WERI-Rb-1 (cell line): ENCODE measurements around the gene P3H4.

Source experiments
- DNase-seq: peaks from one replicate; pipeline ENCODE4 v3.0.0-alpha.2; 2020
- H3K27ac ChIP-seq: fragments of 250-450 bp; sonication (Bioruptor Pico); 2 replicates; pipeline ENCODE4 v1.5.1; 2020; ENCODE audit warnings: mild to moderate bottlenecking, moderate library complexity
- H3K27me3 ChIP-seq: fragments of 250-450 bp; sonication (Bioruptor Pico); 2 replicates; pipeline ENCODE4 v1.5.1; 2021; ENCODE audit warnings: mild to moderate bottlenecking, low read depth, moderate library complexity; ENCODE audit not compliant: insufficient read depth, severe bottlenecking
- H3K36me3 ChIP-seq: fragments of 250-450 bp; sonication (Bioruptor Pico); 2 replicates; pipeline ENCODE4 v1.5.1; 2020; ENCODE audit warnings: mild to moderate bottlenecking, moderate library complexity
- H3K4me3 ChIP-seq: 2 replicates; pipeline ENCODE4 v1.5.1; 2011; ENCODE audit warnings: low read depth, mild to moderate bottlenecking, control low read depth, low read length
- H3K9me3 ChIP-seq: fragments of 250-450 bp; sonication (Bioruptor Pico); 2 replicates; pipeline ENCODE4 v1.5.1; 2021; ENCODE audit warnings: mild to moderate bottlenecking, moderate library complexity; ENCODE audit not compliant: severe bottlenecking
- TF ChIP-seq, protein P1 (sequence below): IDR thresholded peaks from 2 replicates; pipeline ENCODE4 v1.5.1; 2011; ENCODE audit warnings: low read depth, mild to moderate bottlenecking, control low read depth, inconsistent platforms, low read length

The P3H4 gene

GRCh38 chr17:41771389-41772206 is 40.2 kb downstream of the P3H4 start:
- Histone ChIP-seq H3K4me3 (no peak overlapping the region), H3K27ac (no peak overlapping the region), H3K27me3 (no peaks in the 10 kb centered on the region), H3K9me3 (no peaks in the 10 kb centered on the region), H3K36me3 (peaks cover 58% of the 10 kb centered on the region)
- DNase-seq: no peak
- TF ChIP-seq, protein P1, sequence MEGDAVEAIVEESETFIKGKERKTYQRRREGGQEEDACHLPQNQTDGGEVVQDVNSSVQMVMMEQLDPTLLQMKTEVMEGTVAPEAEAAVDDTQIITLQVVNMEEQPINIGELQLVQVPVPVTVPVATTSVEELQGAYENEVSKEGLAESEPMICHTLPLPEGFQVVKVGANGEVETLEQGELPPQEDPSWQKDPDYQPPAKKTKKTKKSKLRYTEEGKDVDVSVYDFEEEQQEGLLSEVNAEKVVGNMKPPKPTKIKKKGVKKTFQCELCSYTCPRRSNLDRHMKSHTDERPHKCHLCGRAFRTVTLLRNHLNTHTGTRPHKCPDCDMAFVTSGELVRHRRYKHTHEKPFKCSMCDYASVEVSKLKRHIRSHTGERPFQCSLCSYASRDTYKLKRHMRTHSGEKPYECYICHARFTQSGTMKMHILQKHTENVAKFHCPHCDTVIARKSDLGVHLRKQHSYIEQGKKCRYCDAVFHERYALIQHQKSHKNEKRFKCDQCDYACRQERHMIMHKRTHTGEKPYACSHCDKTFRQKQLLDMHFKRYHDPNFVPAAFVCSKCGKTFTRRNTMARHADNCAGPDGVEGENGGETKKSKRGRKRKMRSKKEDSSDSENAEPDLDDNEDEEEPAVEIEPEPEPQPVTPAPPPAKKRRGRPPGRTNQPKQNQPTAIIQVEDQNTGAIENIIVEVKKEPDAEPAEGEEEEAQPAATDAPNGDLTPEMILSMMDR: no peak

- Histone ChIP-seq H3K27ac (peak overlapping the region; percentile 66), H3K36me3 (peaks cover 66% of the 10 kb centered on the region), H3K9me3 (no peaks in the 10 kb centered on the region), H3K4me3 (no peak overlapping the region), H3K27me3 (no peaks in the 10 kb centered on the region)
- TF ChIP-seq, protein P1: no peak
- no peak for DNase-seq
Measured at GRCh38 chr17:41769985-41770384, 41.8 kb downstream of the P3H4 start.

GRCh38 chr17:41769346-41769862 is 42.3 kb downstream of the P3H4 start:
- peak overlapping the region; percentile 66 for H3K27ac ChIP-seq
- H3K27me3 ChIP-seq: no peaks in the 10 kb centered on the region
- H3K36me3 ChIP-seq: peaks cover 69% of the 10 kb centered on the region
- peak; percentile 95 for DNase-seq
- peak overlapping the region; percentile 15; the same call in 1 of the 2 replicates for H3K4me3 ChIP-seq
- H3K9me3 ChIP-seq: no peaks in the 10 kb centered on the region
- TF ChIP-seq, protein P1: no peak

GRCh38 chr17:41768682-41769288 is 43.0 kb downstream of the P3H4 start:
- Histone ChIP-seq H3K27me3 (no peaks in the 10 kb centered on the region), H3K27ac (peak overlapping the region; percentile 66), H3K9me3 (no peaks in the 10 kb centered on the region), H3K4me3 (peak overlapping the region; percentile 15; the same call in 1 of the 2 replicates), H3K36me3 (peaks cover 72% of the 10 kb centered on the region)
- DNase-seq: peak; percentile 78
- TF ChIP-seq, protein P1: peak; percentile 30; the same call in 1 of the 2 replicates

DNA sequence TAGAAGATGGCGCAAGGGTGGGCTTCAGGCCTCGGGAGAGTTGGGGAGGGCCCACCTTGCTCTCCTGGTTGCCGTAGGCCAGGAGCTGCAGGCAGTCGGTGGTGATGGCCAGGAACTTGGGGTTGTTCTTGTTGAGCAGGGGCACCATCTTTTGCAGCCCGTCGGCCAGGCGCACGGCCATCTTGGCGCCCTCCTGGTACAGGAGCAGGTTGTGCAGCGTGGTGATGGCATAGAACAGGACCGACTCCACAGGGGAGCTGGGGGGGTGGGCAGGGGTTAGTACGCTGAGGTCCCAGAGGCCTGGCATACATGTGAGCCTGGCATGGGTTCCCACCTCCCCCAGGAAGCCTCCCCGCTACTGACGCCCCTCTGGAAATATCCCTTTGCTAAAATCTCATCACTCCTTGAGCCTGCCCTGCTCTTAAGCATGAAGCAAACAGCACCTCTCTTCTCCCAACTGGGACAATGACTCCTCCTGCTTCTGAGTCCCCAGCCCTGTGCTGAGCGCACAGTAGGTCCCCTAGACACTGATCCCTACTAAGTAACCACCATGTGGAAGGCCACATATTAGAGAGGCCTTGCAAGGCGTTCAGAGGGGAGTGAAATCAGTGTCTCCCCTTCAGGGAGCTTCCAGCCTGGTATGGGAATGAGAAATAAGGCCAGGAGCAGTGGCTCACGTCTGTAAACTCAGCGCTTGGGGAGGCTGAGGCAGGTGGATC is 44.3 kb downstream of the P3H4 start:
- DNase-seq: no peak
- no peak overlapping the region for H3K4me3 ChIP-seq
- TF ChIP-seq, protein P1: no peak
- no peaks in the 10 kb centered on the region for H3K27me3 ChIP-seq
- no peak overlapping the region for H3K27ac ChIP-seq
- H3K9me3 ChIP-seq: no peaks in the 10 kb centered on the region
- peaks cover 81% of the 10 kb centered on the region for H3K36me3 ChIP-seq
